Measurements from ENCODE around the gene DAPK1.

The DAPK1 gene

GRCh38 chr9:87594194-87594593, 96.5 kb downstream of the DAPK1 start:
- peaks cover 0 to 6% of the 10 kb centered on the region in 2 donors for H3K9me3 Mint-ChIP-seq
- H3K27me3 Mint-ChIP-seq: no peaks in the 10 kb centered on the region
- no peaks in the 10 kb centered on the region for H3K4me1 Mint-ChIP-seq
- no peak overlapping the region for H3K4me3 Mint-ChIP-seq
- H3K27ac Mint-ChIP-seq: peak overlapping the region in 1 of 2 donors; percentile 35
- ATAC-seq (no peak), DNase-seq (no peak)

- H3K4me1 Mint-ChIP-seq: no peaks in the 10 kb centered on the region
- H3K4me3 Mint-ChIP-seq: no peak overlapping the region
- H3K27me3 Mint-ChIP-seq: no peaks in the 10 kb centered on the region
- no peak overlapping the region for H3K27ac Mint-ChIP-seq
- DNase-seq: no peak
- peaks cover 0 to 6% of the 10 kb centered on the region in 2 donors for H3K9me3 Mint-ChIP-seq
- no peak for ATAC-seq
These were observed 97.0 kb downstream of the DAPK1 start for GRCh38 chr9:87594662-87595061.

GRCh38 chr9:87595610-87596009, 97.9 kb downstream of the DAPK1 start:
- H3K4me3 Mint-ChIP-seq: no peak overlapping the region
- H3K4me1 Mint-ChIP-seq: no peaks in the 10 kb centered on the region
- H3K9me3 Mint-ChIP-seq: peaks cover 0 to 6% of the 10 kb centered on the region in 2 donors
- H3K27ac Mint-ChIP-seq: no peak overlapping the region
- DNase-seq (no peak), ATAC-seq (no peak)
- no peaks in the 10 kb centered on the region for H3K27me3 Mint-ChIP-seq

GRCh38 chr9:87596862-87597261, 99.2 kb downstream of the DAPK1 start:
- no peak overlapping the region for H3K27ac Mint-ChIP-seq
- H3K4me1 Mint-ChIP-seq: no peaks in the 10 kb centered on the region
- DNase-seq: no peak

GRCh38 chr9:87597710-87598443, 100.2 kb downstream of the DAPK1 start:
- Mint-ChIP-seq H3K27ac (no peak overlapping the region), H3K9me3 (peaks cover 0 to 1% of the 10 kb centered on the region in 2 donors), H3K27me3 (no peaks in the 10 kb centered on the region), H3K4me1 (no peaks in the 10 kb centered on the region), H3K4me3 (no peak overlapping the region)
- DNase-seq: no peak
- no peak for ATAC-seq

More at GRCh38 chr9:87596862-87597261, 99.2 kb downstream of the DAPK1 start:
- Mint-ChIP-seq H3K27me3 (no peaks in the 10 kb centered on the region), H3K9me3 (peaks cover 0 to 6% of the 10 kb centered on the region in 2 donors), H3K4me3 (no peak overlapping the region)
- no peak for ATAC-seq

GRCh38 chr9:87599901-87600610, 102.4 kb downstream of the DAPK1 start:
- ATAC-seq: no peak
- no peaks in the 10 kb centered on the region for H3K9me3 Mint-ChIP-seq
- no peak for DNase-seq
- no peak overlapping the region for H3K27ac Mint-ChIP-seq
- H3K4me3 Mint-ChIP-seq: no peak overlapping the region
- peaks cover 14% of the 10 kb centered on the region for H3K27me3 Mint-ChIP-seq
- H3K4me1 Mint-ChIP-seq: peaks cover 4% of the 10 kb centered on the region

- Mint-ChIP-seq H3K4me1 (peaks cover 14% of the 10 kb centered on the region), H3K27me3 (peaks cover 26% of the 10 kb centered on the region), H3K4me3 (no peak overlapping the region), H3K27ac (no peak overlapping the region), H3K9me3 (no peaks in the 10 kb centered on the region)
- DNase-seq (no peak), ATAC-seq (no peak)
These were observed 103.5 kb downstream of the DAPK1 start for GRCh38 chr9:87601176-87601575.

- ATAC-seq (no peak), DNase-seq (no peak)
- Mint-ChIP-seq H3K4me1 (peaks cover 14% of the 10 kb centered on the region), H3K4me3 (no peak overlapping the region), H3K9me3 (no peaks in the 10 kb centered on the region), H3K27me3 (peaks cover 30% of the 10 kb centered on the region), H3K27ac (no peak overlapping the region)
These were observed 103.9 kb downstream of the DAPK1 start for GRCh38 chr9:87601595-87601994.

GRCh38 chr9:87602933-87603643, 105.4 kb downstream of the DAPK1 start:
- Mint-ChIP-seq H3K4me3 (no peak overlapping the region), H3K27me3 (peaks cover 35% of the 10 kb centered on the region), H3K4me1 (peaks cover 14% of the 10 kb centered on the region), H3K27ac (no peak overlapping the region), H3K9me3 (peaks cover 5 to 8% of the 10 kb centered on the region in 2 donors)
- ATAC-seq (no peak), DNase-seq (no peak)

- H3K4me1 Mint-ChIP-seq: peaks cover 14% of the 10 kb centered on the region
- H3K9me3 Mint-ChIP-seq: peaks cover 5 to 8% of the 10 kb centered on the region in 2 donors
- ATAC-seq (no peak), DNase-seq (no peak)
- H3K27me3 Mint-ChIP-seq: peaks cover 35% of the 10 kb centered on the region
- H3K27ac Mint-ChIP-seq: peak overlapping the region in 1 of 2 donors; percentile 48
- H3K4me3 Mint-ChIP-seq: no peak overlapping the region
These were observed 106.3 kb downstream of the DAPK1 start for GRCh38 chr9:87603854-87604490.

- Mint-ChIP-seq H3K27ac (no peak overlapping the region), H3K27me3 (peaks cover 35% of the 10 kb centered on the region), H3K9me3 (peaks cover 5 to 8% of the 10 kb centered on the region in 2 donors), H3K4me1 (peaks cover 14% of the 10 kb centered on the region), H3K4me3 (no peak overlapping the region)
- DNase-seq (no peak), ATAC-seq (no peak)
These were observed 107.4 kb downstream of the DAPK1 start for GRCh38 chr9:87604886-87605588.

GRCh38 chr9:87605676-87606075, 108.0 kb downstream of the DAPK1 start:
- ATAC-seq (no peak), DNase-seq (no peak)
- H3K27me3 Mint-ChIP-seq: peaks cover 35% of the 10 kb centered on the region
- H3K27ac Mint-ChIP-seq: peak overlapping the region in 1 of 2 donors; percentile 40
- H3K4me1 Mint-ChIP-seq: peaks cover 14% of the 10 kb centered on the region
- peaks cover 5 to 8% of the 10 kb centered on the region in 2 donors for H3K9me3 Mint-ChIP-seq
- no peak overlapping the region for H3K4me3 Mint-ChIP-seq

- peaks cover 14% of the 10 kb centered on the region for H3K4me1 Mint-ChIP-seq
- H3K27ac Mint-ChIP-seq: peak overlapping the region in 1 of 2 donors; percentile 40
- no peak for DNase-seq
- H3K9me3 Mint-ChIP-seq: peaks cover 5 to 8% of the 10 kb centered on the region in 2 donors
- H3K4me3 Mint-ChIP-seq: no peak overlapping the region
- ATAC-seq: no peak
- peaks cover 35% of the 10 kb centered on the region for H3K27me3 Mint-ChIP-seq
These were observed 109.3 kb downstream of the DAPK1 start for GRCh38 chr9:87606841-87607521.

GRCh38 chr9:87607859-87608258, 110.2 kb downstream of the DAPK1 start:
- H3K9me3 Mint-ChIP-seq: peaks cover 5 to 8% of the 10 kb centered on the region in 2 donors
- no peak overlapping the region for H3K4me3 Mint-ChIP-seq
- H3K27ac Mint-ChIP-seq: no peak overlapping the region
- ATAC-seq (no peak), DNase-seq (no peak)
- H3K4me1 Mint-ChIP-seq: peaks cover 14% of the 10 kb centered on the region
- peaks cover 35% of the 10 kb centered on the region for H3K27me3 Mint-ChIP-seq

All from stimulated activated naive CD8-positive, alpha-beta T cell treated with anti-CD3 and anti-CD28 coated beads, Interleukin-15, amount 100 ng/mL, for 72 hours (primary cell).